GM19240 (cell line): ENCODE measurements around the gene ARHGEF18.

Experiments
- DNase-seq: peaks from one replicate; pipeline ENCODE4 v3.0.0; 2011; ENCODE audit warnings: low spot score; ENCODE audit not compliant: insufficient read length

The ARHGEF18 gene

GRCh38 chr19:7383284-7383683, 34.5 kb downstream of the ARHGEF18 start:
- no peak for DNase-seq

GRCh38 chr19:7385062-7385461, 36.3 kb downstream of the ARHGEF18 start:
- no peak for DNase-seq

GRCh38 chr19:7386308-7386707, 37.6 kb downstream of the ARHGEF18 start:
- DNase-seq = no peak

- no peak for DNase-seq
Observed at GRCh38 chr19:7386769-7387168, 38.0 kb downstream of the ARHGEF18 start.

- no peak for DNase-seq
Observed at GRCh38 chr19:7391218-7391670, 42.5 kb downstream of the ARHGEF18 start.

- DNase-seq = no peak
Observed at GRCh38 chr19:7393459-7393858, 44.7 kb downstream of the ARHGEF18 start.

GRCh38 chr19:7393939-7394730, 45.4 kb downstream of the ARHGEF18 start:
- no peak for DNase-seq

GRCh38 chr19:7394731-7395359, 46.1 kb downstream of the ARHGEF18 start:
- DNase-seq = peak; percentile 79

- DNase-seq = no peak
Observed at GRCh38 chr19:7395360-7396066, 46.8 kb downstream of the ARHGEF18 start.

- no peak for DNase-seq
Observed at GRCh38 chr19:7397687-7398086, 49.0 kb downstream of the ARHGEF18 start.
